ENCODE results near the gene EXT2. TPM values are rescaled to one million over a fixed set of nuclear protein-coding genes. Genes with fewer than 3 reads are reported as not detected.

The EXT2 gene
- polyA plus RNA-seq, 1 experiment: 171 TPM

DNA sequence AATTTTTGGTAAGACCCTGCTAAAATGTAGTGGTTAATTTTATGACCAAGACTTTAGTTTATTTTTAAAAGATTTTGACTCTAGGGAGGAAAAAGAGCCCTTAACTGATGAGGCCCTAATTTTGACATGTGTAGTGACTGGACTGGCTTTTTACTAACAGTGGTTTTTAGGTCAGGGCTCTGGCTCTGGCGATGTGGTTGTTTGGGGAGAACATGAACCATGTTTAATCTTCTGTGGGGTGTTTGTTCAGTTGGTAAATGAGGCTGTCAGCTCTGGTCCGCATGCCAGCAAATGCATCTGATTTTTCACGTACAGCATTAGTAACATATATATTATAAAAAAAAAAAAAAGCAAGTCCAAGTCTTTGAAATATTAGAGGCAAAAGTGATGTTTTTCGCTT lies 104.3 kb downstream of the EXT2 start:
- no peak for DNase-seq (ENCODE audit: low read depth)
- H3K4me3 ChIP-seq (ENCODE audit: low read depth, low read length): no peak overlapping the region
- no peaks in the 10 kb centered on the region for H3K27me3 ChIP-seq (ENCODE audit: control insufficient read depth, insufficient read depth, low read length)
- H3K36me3 ChIP-seq (ENCODE audit: control insufficient read depth, insufficient read depth, low read length): peaks cover 3% of the 10 kb centered on the region
- TF ChIP-seq, protein P1, sequence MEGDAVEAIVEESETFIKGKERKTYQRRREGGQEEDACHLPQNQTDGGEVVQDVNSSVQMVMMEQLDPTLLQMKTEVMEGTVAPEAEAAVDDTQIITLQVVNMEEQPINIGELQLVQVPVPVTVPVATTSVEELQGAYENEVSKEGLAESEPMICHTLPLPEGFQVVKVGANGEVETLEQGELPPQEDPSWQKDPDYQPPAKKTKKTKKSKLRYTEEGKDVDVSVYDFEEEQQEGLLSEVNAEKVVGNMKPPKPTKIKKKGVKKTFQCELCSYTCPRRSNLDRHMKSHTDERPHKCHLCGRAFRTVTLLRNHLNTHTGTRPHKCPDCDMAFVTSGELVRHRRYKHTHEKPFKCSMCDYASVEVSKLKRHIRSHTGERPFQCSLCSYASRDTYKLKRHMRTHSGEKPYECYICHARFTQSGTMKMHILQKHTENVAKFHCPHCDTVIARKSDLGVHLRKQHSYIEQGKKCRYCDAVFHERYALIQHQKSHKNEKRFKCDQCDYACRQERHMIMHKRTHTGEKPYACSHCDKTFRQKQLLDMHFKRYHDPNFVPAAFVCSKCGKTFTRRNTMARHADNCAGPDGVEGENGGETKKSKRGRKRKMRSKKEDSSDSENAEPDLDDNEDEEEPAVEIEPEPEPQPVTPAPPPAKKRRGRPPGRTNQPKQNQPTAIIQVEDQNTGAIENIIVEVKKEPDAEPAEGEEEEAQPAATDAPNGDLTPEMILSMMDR (IDR thresholded peaks at IDR 0.05; ENCODE audit: insufficient read depth, low read depth, low read length): no peak
- CTCF ChIA-PET: interaction anchor here (1.0 kb wide), 1 partner anchor 86 kb away, joined by 4 read pairs; no protein-coding TSS in a partner anchor
- POLR2A ChIA-PET: no interaction called here

GRCh38 chr11:44203270-44204043 lies 108.0 kb downstream of the EXT2 start:
- H3K36me3 ChIP-seq (ENCODE audit: control insufficient read depth, insufficient read depth, low read length): peaks cover 4% of the 10 kb centered on the region; the same call in 1 of the 2 replicates
- H3K27me3 ChIP-seq (ENCODE audit: control insufficient read depth, insufficient read depth, low read length): no peaks in the 10 kb centered on the region
- CTCF ChIA-PET: no interaction called here
- POLR2A ChIA-PET: no interaction called here
- TF ChIP-seq, protein P1 (IDR thresholded peaks at IDR 0.05; ENCODE audit: insufficient read depth, low read depth, low read length): no peak
- no peak for DNase-seq (ENCODE audit: low read depth)
- no peak overlapping the region for H3K4me3 ChIP-seq (ENCODE audit: low read depth, low read length)

DNA sequence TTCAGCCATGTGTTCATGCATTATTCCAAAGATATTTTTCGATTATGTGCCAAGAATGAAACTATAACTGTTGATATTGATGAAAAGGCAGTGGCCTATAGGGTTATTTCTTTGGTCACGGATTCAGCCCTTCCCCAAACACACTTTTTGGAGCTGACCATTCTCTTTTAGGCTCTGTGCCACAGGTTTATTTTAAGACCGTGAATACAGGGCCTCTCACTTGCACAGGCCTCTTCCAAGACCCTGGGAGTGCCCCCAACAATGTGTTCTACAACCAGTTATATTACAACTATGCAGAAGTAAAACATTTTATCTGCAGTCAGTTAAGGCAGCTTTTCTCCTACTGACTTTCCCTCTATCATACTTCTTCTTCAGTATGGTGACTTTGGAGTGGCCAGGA lies 109.9 kb downstream of the EXT2 start:
- ChIA-PET POLR2A (no interaction called here), CTCF (interaction anchor here (1.2 kb wide), 1 partner anchor 37 kb away, joined by 3 read pairs; no protein-coding TSS in a partner anchor)
- H3K4me3 ChIP-seq (ENCODE audit: low read depth, low read length): no peak overlapping the region
- no peaks in the 10 kb centered on the region for H3K27me3 ChIP-seq (ENCODE audit: control insufficient read depth, insufficient read depth, low read length)
- peaks cover 4% of the 10 kb centered on the region; the same call in 1 of the 2 replicates for H3K36me3 ChIP-seq (ENCODE audit: control insufficient read depth, insufficient read depth, low read length)
- no peak for DNase-seq (ENCODE audit: low read depth)
- TF ChIP-seq, protein P1 (IDR thresholded peaks at IDR 0.05; ENCODE audit: insufficient read depth, low read depth, low read length): no peak

DNA sequence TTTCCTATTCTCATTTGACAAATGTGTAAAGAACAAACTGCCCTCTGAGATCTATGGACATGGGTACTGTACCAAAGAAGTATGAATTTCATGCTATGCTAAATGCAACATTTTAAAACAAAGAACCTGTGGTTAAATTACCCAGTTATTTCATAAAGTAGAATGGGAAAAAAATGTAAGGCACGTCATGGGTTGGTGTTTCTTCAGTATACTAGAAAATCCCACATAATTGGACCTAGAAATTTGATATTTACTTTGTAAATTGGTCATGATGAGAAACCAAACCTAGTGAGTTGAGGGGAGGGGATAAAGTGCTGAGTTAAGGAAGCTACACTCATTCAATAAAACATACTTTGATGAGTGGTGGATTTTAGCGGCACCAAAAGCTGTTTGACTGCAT lies 110.4 kb downstream of the EXT2 start:
- POLR2A ChIA-PET: no interaction called here
- no peak for DNase-seq (ENCODE audit: low read depth)
- CTCF ChIA-PET: interaction anchor here (0.8 to 1.2 kb wide), 2 partner anchors 10 to 36 kb away, joined by 3 to 4 read pairs; no protein-coding TSS in a partner anchor
- TF ChIP-seq, protein P1 (IDR thresholded peaks at IDR 0.05; ENCODE audit: insufficient read depth, low read depth, low read length): no peak
- Histone ChIP-seq H3K4me3 (ENCODE audit: low read depth, low read length) (no peak overlapping the region), H3K36me3 (ENCODE audit: control insufficient read depth, insufficient read depth, low read length) (peaks cover 4% of the 10 kb centered on the region; the same call in 1 of the 2 replicates), H3K27me3 (ENCODE audit: control insufficient read depth, insufficient read depth, low read length) (no peaks in the 10 kb centered on the region)

- Histone ChIP-seq H3K36me3 (ENCODE audit: control insufficient read depth, insufficient read depth, low read length) (peaks cover 4% of the 10 kb centered on the region; the same call in 1 of the 2 replicates), H3K27me3 (ENCODE audit: control insufficient read depth, insufficient read depth, low read length) (no peaks in the 10 kb centered on the region), H3K4me3 (ENCODE audit: low read depth, low read length) (no peak overlapping the region)
- TF ChIP-seq, protein P1 (IDR thresholded peaks at IDR 0.05; ENCODE audit: insufficient read depth, low read depth, low read length): no peak
- ChIA-PET CTCF (interaction anchor here (1.3 to 1.4 kb wide), 2 partner anchors 13 to 27 kb away, joined by 3 to 4 read pairs; no protein-coding TSS in a partner anchor), POLR2A (no interaction called here)
- DNase-seq (ENCODE audit: low read depth): no peak
These were observed 111.8 kb downstream of the EXT2 start for GRCh38 chr11:44207292-44207691.

All from BJ (cell line).